ENCODE data around the gene OR7G1. TPM values are rescaled to one million over a fixed set of nuclear protein-coding genes. Genes with fewer than 3 reads are reported as not detected.
"Not testable (repeated sequence)": the region's sequence is repeated elsewhere in the genome, so short reads cannot be mapped to it uniquely, and the experiment has no call there.

OR7G1 gene
- polyA plus RNA-seq, 6 donors from 2014 or later, result not detected

GRCh38 chr19:9071720-9072119 lies 43.8 kb downstream of the OR7G1 start:
- not testable (repeated sequence) for H3K27me3 Mint-ChIP-seq; H3K9me3 Mint-ChIP-seq; H3K4me1 Mint-ChIP-seq; ATAC-seq (ENCODE audit: low read depth in 2 of 2); H3K4me3 Mint-ChIP-seq; DNase-seq; H3K36me3 Mint-ChIP-seq; H3K27ac Mint-ChIP-seq

- DNase-seq (no peak), ATAC-seq (ENCODE audit: low read depth in 2 of 2) (no peak)
- Mint-ChIP-seq H3K36me3 (no peaks in the 10 kb centered on the region), H3K27me3 (no peaks in the 10 kb centered on the region), H3K9me3 (no peaks in the 10 kb centered on the region), H3K4me3 (no peak overlapping the region), H3K27ac (no peak overlapping the region), H3K4me1 (no peaks in the 10 kb centered on the region)
Observed at GRCh38 chr19:9070066-9070465, 45.5 kb downstream of the OR7G1 start.

- no peak overlapping the region for H3K4me3 Mint-ChIP-seq
- DNase-seq, result no peak
- no peaks in the 10 kb centered on the region for H3K9me3 Mint-ChIP-seq
- no peak for ATAC-seq (ENCODE audit: low read depth in 2 of 2)
- no peak overlapping the region for H3K27ac Mint-ChIP-seq
- H3K27me3 Mint-ChIP-seq, result no peaks in the 10 kb centered on the region
- no peaks in the 10 kb centered on the region for H3K4me1 Mint-ChIP-seq
- H3K36me3 Mint-ChIP-seq, result no peaks in the 10 kb centered on the region
Observed at GRCh38 chr19:9065457-9066014, 50.0 kb downstream of the OR7G1 start.

Other genes with a start within 250 kb of the OR7G1 start
- gene MUC16, start 105.4 kb downstream of the OR7G1 start, polyA plus RNA-seq (ENCODE audit: low read depth in 6 of 6), result not detected
- gene OR1M1, start 28.7 kb downstream of the OR7G1 start, polyA plus RNA-seq (ENCODE audit: low read depth in 6 of 6), result not detected
- not detected for gene OR7G2, start 8.3 kb downstream of the OR7G1 start, polyA plus RNA-seq (ENCODE audit: low read depth in 6 of 6)
- gene OR7G3, start 11.2 kb upstream of the OR7G1 start, polyA plus RNA-seq (ENCODE audit: low read depth in 6 of 6), result not detected
- gene ZNF317, start 24.6 kb upstream of the OR7G1 start, polyA plus RNA-seq (ENCODE audit: low read depth in 6 of 6), result 10 to 100 TPM; 28.6 to 76.1 (median 37.6) TPM
- under 1 TPM in 1 of 6 donors, not detected in 5; 0.42 TPM for gene OR7D2, start 63.2 kb upstream of the OR7G1 start, polyA plus RNA-seq (ENCODE audit: low read depth in 6 of 6)
- not detected for gene OR7D4, start 103.8 kb upstream of the OR7G1 start, polyA plus RNA-seq (ENCODE audit: low read depth in 6 of 6)
- gene OR7E24, start 135.2 kb upstream of the OR7G1 start, polyA plus RNA-seq (ENCODE audit: low read depth in 6 of 6), result not detected
- 10 to 100 TPM in 4 of 6 donors, 1 to 10 TPM in 2; 5.2 to 37.3 (median 11.3) TPM for gene ZNF699, start 194.1 kb upstream of the OR7G1 start, polyA plus RNA-seq (ENCODE audit: low read depth in 6 of 6)
- gene ZNF559, start 208.4 kb upstream of the OR7G1 start, polyA plus RNA-seq (ENCODE audit: low read depth in 6 of 6), result 10 to 100 TPM; 40.6 to 62.3 (median 46.7) TPM
- gene ZNF177, start 247.2 kb upstream of the OR7G1 start, polyA plus RNA-seq (ENCODE audit: low read depth in 6 of 6), result 1 to 10 TPM in 5 of 6 donors, not detected in 1; 1.1 to 4.9 (median 1.4) TPM